GM21723 (cell line): ENCODE data around the gene DGKE.

Experiments used
- ATAC-seq: cut with Tn5 transposase; IDR thresholded peaks from one replicate; pipeline ENCODE4 v1.9.1; 2021; ENCODE audit warnings: mild to moderate bottlenecking, moderate library complexity; ENCODE audit not compliant: unreplicated experiment

DGKE gene

DNA sequence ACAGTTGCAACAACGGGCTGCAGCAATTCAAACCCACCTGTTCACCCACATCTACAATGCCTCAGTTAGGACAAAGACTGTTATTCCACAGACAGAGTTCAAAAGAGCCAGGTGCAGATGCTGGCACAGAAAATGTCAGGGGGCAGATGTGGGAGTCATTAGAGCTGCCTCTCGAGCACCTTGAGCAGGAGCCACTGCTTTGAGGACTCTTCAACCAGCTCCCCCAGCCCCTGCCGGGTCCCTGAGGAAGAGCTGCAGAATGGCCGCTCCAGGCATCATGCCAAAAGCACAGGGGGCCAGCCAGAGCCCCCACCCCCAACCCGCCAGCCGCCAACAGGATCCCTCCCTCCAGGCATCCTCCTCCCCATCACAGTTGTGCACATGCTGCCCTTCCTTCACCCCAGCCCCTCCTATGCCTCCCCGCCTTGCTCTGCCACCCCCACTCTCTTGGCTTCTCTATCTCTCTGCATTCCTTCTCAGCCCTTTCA is 21.0 kb upstream of the DGKE start:
- no peak for ATAC-seq

DNA sequence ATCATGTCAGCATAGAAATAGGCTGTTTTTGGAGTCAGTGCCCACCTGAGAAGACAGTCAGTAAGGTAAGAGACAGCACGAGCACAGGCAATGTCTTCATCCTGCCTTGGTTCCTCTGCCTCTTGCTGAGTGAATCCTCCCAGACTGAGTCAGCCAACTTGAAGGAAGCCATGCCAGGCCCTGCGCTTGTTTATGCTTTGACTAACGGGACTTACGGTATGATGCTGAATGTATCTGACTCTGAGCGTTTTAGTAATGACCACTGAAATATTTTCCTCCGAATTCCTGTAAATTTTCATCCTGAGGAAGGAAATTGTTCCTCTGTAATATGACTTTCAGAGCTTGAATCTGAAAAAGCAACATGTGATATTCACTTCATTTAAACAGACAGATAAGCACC is 18.2 kb upstream of the DGKE start:
- ATAC-seq: no peak

DNA sequence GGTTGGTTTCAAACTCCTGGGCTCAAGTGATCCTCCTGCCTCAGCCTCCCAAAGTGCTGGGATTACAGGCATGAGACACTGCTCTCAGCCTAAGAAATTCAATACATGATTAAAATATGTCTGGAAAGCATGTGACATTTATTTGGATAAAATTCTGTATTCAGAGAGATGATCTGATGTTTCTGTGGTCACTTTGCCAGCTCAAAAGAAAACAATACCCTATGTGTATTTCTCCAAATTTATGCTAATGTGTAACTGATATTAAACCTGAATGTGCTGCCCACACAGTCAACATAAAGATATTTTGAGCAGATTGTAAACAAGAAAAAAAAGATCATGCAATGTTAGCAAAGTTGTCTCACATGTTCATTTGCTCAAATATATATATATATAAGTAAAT is 16.9 kb upstream of the DGKE start:
- ATAC-seq: no peak

GRCh38 chr17:56819030-56819429 is 14.9 kb upstream of the DGKE start:
- ATAC-seq: no peak

DNA sequence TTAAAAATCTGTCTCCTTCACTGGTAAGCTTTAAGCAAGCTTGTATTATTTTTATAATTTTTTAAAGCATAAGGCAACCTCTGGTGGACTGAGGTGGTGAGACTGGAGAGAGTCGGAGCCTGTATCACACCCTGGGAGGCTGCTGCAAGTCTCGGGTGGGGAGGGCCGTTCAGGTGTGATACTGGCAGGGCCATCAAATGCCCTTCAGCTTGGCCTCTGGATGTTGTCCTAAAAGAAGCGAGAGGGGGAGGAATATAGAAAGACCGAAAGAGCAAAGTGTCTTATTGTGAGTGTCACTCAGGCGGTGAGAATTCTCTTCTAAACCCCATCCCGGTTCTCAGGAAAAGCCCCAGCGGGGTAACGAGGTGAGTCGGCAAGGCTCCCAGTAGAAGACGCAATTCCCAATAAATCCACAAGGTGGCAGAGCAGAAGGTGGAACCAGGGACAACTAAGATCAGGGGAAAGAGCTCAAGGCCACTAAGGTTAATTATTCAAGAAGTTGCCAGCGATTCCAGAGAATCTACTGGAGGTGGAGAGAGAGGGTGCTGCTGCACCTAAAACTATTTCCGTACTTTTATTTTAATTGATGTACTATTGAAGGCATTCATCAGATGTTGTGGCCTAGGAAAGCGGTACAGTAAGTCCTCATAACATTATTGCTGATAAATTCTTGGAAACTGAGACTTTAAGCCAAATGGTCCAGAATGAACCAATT is 14.4 kb upstream of the DGKE start:
- ATAC-seq: peak; percentile 86

GRCh38 chr17:56820207-56820606 is 13.7 kb upstream of the DGKE start:
- no peak for ATAC-seq

- ATAC-seq: no peak
Measured at GRCh38 chr17:56821847-56822534, 12.0 kb upstream of the DGKE start.

DNA sequence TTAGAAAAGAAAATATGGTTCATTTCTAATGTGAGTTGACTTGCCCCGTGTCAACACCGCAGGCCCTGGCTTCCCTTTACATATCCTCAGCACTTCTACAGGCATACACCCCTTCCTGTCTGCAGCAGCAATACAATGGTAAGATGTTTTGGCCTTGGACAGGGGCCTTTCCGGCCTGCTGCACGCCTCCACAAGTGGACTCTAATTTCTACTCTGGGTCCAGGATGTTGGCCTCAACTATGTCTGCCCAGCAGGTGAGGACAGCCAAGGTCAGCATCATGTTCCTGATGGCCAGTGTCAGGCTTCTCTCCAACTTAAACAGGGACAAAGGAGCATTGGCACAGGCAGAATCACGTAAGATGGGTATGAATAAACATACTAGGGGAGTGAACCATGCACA is 11.2 kb upstream of the DGKE start:
- no peak for ATAC-seq

DNA sequence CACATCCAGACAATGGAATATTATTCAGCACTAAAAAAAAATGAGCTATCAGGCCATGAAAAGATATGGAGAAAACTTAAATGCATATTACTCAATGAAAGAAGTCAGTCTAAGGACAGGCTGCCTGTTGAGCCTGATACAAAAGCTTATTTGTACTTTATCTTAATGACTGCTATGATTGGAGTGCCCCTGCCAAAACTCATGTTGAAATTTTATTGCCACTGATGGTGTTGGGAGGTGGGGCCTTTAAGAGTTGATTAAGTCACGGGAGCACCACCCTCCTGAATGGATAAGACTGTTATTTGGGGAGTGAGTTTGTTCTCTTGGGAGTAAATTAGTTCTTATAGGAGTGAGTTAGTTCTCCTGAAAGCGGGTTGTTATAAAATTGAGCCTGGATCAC is 10.1 kb upstream of the DGKE start:
- ATAC-seq: no peak

GRCh38 chr17:56824503-56824902 is 9.4 kb upstream of the DGKE start:
- no peak for ATAC-seq

- no peak for ATAC-seq
Measured at GRCh38 chr17:56826611-56827414, 7.1 kb upstream of the DGKE start.

DNA sequence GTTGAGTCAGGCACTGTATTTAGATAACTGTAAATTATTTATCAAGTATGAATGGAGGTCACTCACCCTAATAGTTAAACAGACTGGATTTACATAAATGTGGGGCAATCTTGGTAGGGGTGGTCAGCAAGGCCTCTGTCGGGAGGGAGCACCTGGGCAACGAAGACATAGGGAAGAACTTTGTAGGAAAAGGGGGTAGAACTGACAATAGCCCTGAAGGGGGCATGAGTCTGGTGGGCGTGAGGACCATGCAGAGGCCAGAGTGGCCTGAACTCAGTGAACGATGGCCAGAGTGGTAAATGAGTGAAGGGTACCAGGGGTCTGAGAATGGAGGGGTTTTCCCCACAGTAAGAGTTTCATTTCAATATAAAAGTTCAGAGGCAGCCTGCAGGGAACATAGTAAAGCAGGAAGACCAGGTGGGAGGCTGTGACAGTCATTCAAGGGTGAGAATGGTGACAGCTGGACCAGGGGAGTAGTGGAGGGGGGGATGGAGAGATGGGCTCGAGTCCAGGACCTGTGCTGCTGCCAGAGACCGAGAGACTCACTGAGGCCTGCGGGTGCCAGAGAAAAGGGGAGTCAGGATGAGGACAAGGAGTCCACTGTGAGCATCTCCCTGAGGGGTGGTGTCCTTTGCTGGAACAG is 3.1 kb upstream of the DGKE start:
- no peak for ATAC-seq

GRCh38 chr17:56831369-56832095 is 2.4 kb upstream of the DGKE start:
- ATAC-seq: no peak

DNA sequence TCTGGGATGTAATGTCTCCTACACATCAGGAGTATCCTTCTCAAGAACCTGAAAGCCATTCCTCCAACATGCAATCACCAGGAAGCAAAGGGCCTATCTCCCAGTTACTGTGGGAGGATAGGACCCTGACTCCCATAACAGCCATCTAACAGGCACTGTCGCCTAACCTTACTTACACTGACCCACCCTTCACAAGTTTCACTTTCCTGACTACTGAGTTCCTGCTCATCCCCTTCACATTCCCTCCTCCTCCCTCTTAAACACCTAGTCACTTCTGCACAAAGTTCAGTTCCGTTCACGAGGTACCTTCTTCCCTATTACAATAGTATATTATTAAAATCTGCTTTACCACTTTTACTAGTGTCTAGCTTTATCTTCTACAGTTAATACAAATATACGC is 1.5 kb upstream of the DGKE start:
- no peak for ATAC-seq

GRCh38 chr17:56833057-56833808 is 718 bp upstream of the DGKE start:
- peak; percentile 52 for ATAC-seq

GRCh38 chr17:56834380-56835263 is 671 bp downstream of the DGKE start:
- ATAC-seq: peak; percentile 35

- no peak for ATAC-seq
Measured at GRCh38 chr17:56835264-56835585, 1.3 kb downstream of the DGKE start.

- no peak for ATAC-seq
Measured at GRCh38 chr17:56838687-56839086, 4.7 kb downstream of the DGKE start.

DNA sequence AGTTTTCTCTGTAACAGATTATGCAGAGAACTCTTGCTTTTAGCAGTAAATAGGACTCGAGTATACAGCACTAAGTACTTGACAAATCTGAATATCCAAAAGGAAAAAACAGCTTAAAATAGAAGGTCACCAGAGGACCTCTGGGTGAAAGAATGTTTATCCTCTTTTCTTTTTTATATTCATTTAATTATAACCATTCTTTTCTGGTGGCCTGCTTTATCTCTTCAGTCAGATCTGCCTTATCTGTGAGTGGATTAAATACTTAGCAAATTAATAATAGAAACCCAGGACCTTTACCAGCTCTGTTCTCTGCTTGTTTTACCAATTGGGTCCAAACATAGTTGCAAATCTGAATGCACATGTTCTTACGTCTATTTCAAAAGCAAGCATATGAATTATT is 8.6 kb downstream of the DGKE start:
- ATAC-seq: no peak
